HepG2 (cell line): ENCODE measurements around the gene HS3ST5. TPM values are rescaled to one million over a fixed set of nuclear protein-coding genes. Genes with fewer than 3 reads are reported as not detected.

ENCODE experiments used
- ELF4 ChIP-seq: sonication (generic); formaldehyde crosslinking; IDR thresholded peaks from 2 replicates; pipeline ENCODE4 v1.5.0; 2020; ENCODE audit warnings: missing genetic modification reagents, mild to moderate bottlenecking, moderate library complexity, borderline replicate concordance
- FOXO1 ChIP-seq: sonication (generic); formaldehyde crosslinking; IDR thresholded peaks from 2 replicates; pipeline ENCODE4 v1.4.0; 2020; ENCODE audit warnings: missing genetic modification reagents
- FOXP1 ChIP-seq, 2 experiments: fragments of 450-650 bp in 1 of 2; IDR thresholded peaks; 2 replicates each; pipeline ENCODE4 v1.6.1; 2017 to 2018; ENCODE audit warnings: antibody characterized with exemption in 1 of 2
- HOXA3 ChIP-seq: sonication (generic); formaldehyde crosslinking; IDR thresholded peaks from 2 replicates; pipeline ENCODE4 v1.5.0; 2020; ENCODE audit warnings: missing genetic modification reagents
- IRX3 ChIP-seq: sonication (generic); formaldehyde crosslinking; IDR thresholded peaks from 2 replicates; pipeline ENCODE4 v1.8.1; 2023; ENCODE audit warnings: mild to moderate bottlenecking, low read depth, missing genetic modification reagents, borderline replicate concordance
- MATR3 ChIP-seq: sonication (generic); formaldehyde crosslinking; IDR thresholded peaks from 2 replicates; pipeline ENCODE4 v1.4.0; 2020; ENCODE audit warnings: missing genetic modification reagents
- MBNL3 ChIP-seq: fragments of 250-450 bp; sonication (Bioruptor Pico); conservative IDR thresholded peaks from 2 replicates; pipeline ENCODE4 v1.8.0; 2022; ENCODE audit warnings: mild to moderate bottlenecking, inconsistent platforms
- MEF2D ChIP-seq: sonication (generic); formaldehyde crosslinking; IDR thresholded peaks from 2 replicates; pipeline ENCODE4 v1.5.1; 2020; ENCODE audit warnings: mild to moderate bottlenecking, missing genetic modification reagents
- NFIB ChIP-seq: sonication (generic); formaldehyde crosslinking; IDR thresholded peaks from 2 replicates; pipeline ENCODE4 v1.9.0; 2021; ENCODE audit warnings: missing genetic modification reagents, mild to moderate bottlenecking, borderline replicate concordance
- PCBP1 ChIP-seq: fragments of 200-400 bp; formaldehyde crosslinking; IDR thresholded peaks from 2 replicates; pipeline ENCODE4 v1.6.1; 2017; ENCODE audit warnings: mild to moderate bottlenecking, low read depth, low read length, borderline replicate concordance
- PRDM15 ChIP-seq: sonication (generic); formaldehyde crosslinking; IDR thresholded peaks from 2 replicates; pipeline ENCODE4 v1.4.0; 2020; ENCODE audit warnings: missing genetic modification reagents
- SAFB2 ChIP-seq: sonication (generic); formaldehyde crosslinking; IDR thresholded peaks from 2 replicates; pipeline ENCODE4 v1.5.1; 2020; ENCODE audit warnings: missing genetic modification reagents, low read depth, mild to moderate bottlenecking, borderline replicate concordance
- U2AF2 ChIP-seq: fragments of 200-400 bp; formaldehyde crosslinking; IDR thresholded peaks from 2 replicates; pipeline ENCODE4 v1.6.1; 2017; ENCODE audit warnings: low read depth, mild to moderate bottlenecking, low read length
- XRCC5 ChIP-seq: fragments of 200-400 bp; formaldehyde crosslinking; optimal IDR thresholded peaks from 2 replicates; pipeline ENCODE3; 2017; ENCODE audit warnings: mild to moderate bottlenecking, low read length
- ZBTB14 ChIP-seq: sonication (generic); formaldehyde crosslinking; IDR thresholded peaks from 2 replicates; pipeline ENCODE4 v1.4.0; 2020; ENCODE audit warnings: missing genetic modification reagents
- ZFP90 ChIP-seq: sonication (generic); formaldehyde crosslinking; IDR thresholded peaks from 2 replicates; pipeline ENCODE4 v1.8.0; 2022; ENCODE audit warnings: missing genetic modification reagents, mild to moderate bottlenecking, inconsistent platforms, borderline replicate concordance
- ZNF773 ChIP-seq: sonication (generic); formaldehyde crosslinking; IDR thresholded peaks from 2 replicates; pipeline ENCODE4 v1.4.0; 2020; ENCODE audit warnings: missing genetic modification reagents, borderline replicate concordance
- ZNF777 ChIP-seq: sonication (generic); formaldehyde crosslinking; IDR thresholded peaks from 2 replicates; pipeline ENCODE4 v1.4.0; 2020; ENCODE audit warnings: missing genetic modification reagents
- polyA plus RNA-seq, 8 experiments: library from polyadenylated mRNA; depleted of rRNA in 3 of 8; stranded (reverse) in 7 of 8; unstranded in 1 of 8; fragments of >200 nt; fragmentation: Illumina TruSeq in 4 of 8; extraction: Trizol in 4 of 8; gene quantifications; 2 replicates each; pipeline versions ENCODE4 v1.2.1 to v1.2.3, GENCODE V29; 2011 to 2016; ENCODE audit warnings: low read depth in 4 of 8, missing spikeins in 1 of 8, mixed read lengths in 1 of 8; ENCODE audit not compliant: insufficient read depth in 1 of 8
- total RNA-seq, 5 experiments: library from RNA; depleted of rRNA; stranded (reverse); fragments of >200 nt; fragmentation: Illumina TruSeq; extraction: Trizol; gene quantifications; 2 replicates each; pipeline ENCODE4 v1.2.3, GENCODE V29; 2016; ENCODE audit warnings: low read depth in 1 of 5
- TF ChIP-seq, protein P1 (sequence below): sonication (generic); formaldehyde crosslinking; IDR thresholded peaks from 2 replicates; pipeline ENCODE4 v1.8.0; 2022; ENCODE audit warnings: missing genetic modification reagents, mild to moderate bottlenecking, moderate library complexity, borderline replicate concordance
- TF ChIP-seq, protein P2 (sequence below): IDR thresholded peaks from 2 replicates; pipeline ENCODE4 v1.6.1; 2016; ENCODE audit warnings: mild to moderate bottlenecking, missing biosample characterization, missing genetic modification reagents
- TF ChIP-seq, protein P3 (sequence below): sonication (generic); formaldehyde crosslinking; IDR thresholded peaks from 2 replicates; pipeline ENCODE4 v1.9.0; 2021; ENCODE audit warnings: missing genetic modification reagents, mild to moderate bottlenecking, borderline replicate concordance

The HS3ST5 gene
- total and polyA plus RNA-seq, 2 of the 13 experiments (the other 11 are each of a cell fraction or from before 2014, with no cell fraction given): 1.1 to 1.6 TPM

- TF ChIP-seq ZBTB14 (CRISPR knock-in tag) (no peak), HOXA3 (CRISPR knock-in tag) (no peak), ZNF777 (CRISPR knock-in tag) (no peak), ELF4 (no peak), SAFB2 (CRISPR knock-in tag) (no peak), U2AF2 (no peak), MATR3 (CRISPR knock-in tag) (no peak), MBNL3 (no peak), PRDM15 (CRISPR knock-in tag) (no peak), FOXO1 (CRISPR knock-in tag) (0 out of 2 replicates have a peak, but pooled peaks have one; percentile 54), XRCC5 (no peak), PCBP1 (no peak), MEF2D (CRISPR knock-in tag) (no peak), IRX3 (CRISPR knock-in tag) (no peak), NFIB (CRISPR knock-in tag) (no peak), ZNF773 (CRISPR knock-in tag) (no peak), FOXP1 (IDR thresholded peaks at IDR 0.05) (no peak), FOXP1 (CRISPR knock-in tag; IDR thresholded peaks at IDR 0.05) (peak; percentile 89), ZFP90 (CRISPR knock-in tag) (no peak)
- TF ChIP-seq, protein P1, sequence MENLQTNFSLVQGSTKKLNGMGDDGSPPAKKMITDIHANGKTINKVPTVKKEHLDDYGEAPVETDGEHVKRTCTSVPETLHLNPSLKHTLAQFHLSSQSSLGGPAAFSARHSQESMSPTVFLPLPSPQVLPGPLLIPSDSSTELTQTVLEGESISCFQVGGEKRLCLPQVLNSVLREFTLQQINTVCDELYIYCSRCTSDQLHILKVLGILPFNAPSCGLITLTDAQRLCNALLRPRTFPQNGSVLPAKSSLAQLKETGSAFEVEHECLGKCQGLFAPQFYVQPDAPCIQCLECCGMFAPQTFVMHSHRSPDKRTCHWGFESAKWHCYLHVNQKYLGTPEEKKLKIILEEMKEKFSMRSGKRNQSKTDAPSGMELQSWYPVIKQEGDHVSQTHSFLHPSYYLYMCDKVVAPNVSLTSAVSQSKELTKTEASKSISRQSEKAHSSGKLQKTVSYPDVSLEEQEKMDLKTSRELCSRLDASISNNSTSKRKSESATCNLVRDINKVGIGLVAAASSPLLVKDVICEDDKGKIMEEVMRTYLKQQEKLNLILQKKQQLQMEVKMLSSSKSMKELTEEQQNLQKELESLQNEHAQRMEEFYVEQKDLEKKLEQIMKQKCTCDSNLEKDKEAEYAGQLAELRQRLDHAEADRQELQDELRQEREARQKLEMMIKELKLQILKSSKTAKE (CRISPR knock-in tag): no peak
- TF ChIP-seq, protein P2, sequence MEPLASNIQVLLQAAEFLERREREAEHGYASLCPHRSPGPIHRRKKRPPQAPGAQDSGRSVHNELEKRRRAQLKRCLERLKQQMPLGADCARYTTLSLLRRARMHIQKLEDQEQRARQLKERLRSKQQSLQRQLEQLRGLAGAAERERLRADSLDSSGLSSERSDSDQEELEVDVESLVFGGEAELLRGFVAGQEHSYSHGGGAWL (CRISPR knock-in tag): no peak
- TF ChIP-seq, protein P3, sequence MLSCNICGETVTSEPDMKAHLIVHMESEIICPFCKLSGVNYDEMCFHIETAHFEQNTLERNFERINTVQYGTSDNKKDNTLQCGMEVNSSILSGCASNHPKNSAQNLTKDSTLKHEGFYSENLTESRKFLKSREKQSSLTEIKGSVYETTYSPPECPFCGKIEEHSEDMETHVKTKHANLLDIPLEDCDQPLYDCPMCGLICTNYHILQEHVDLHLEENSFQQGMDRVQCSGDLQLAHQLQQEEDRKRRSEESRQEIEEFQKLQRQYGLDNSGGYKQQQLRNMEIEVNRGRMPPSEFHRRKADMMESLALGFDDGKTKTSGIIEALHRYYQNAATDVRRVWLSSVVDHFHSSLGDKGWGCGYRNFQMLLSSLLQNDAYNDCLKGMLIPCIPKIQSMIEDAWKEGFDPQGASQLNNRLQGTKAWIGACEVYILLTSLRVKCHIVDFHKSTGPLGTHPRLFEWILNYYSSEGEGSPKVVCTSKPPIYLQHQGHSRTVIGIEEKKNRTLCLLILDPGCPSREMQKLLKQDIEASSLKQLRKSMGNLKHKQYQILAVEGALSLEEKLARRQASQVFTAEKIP (CRISPR knock-in tag): no peak
Observed at GRCh38 chr6:114301596-114302219, 41.1 kb downstream of the HS3ST5 start (continued).
